GM23248 (cell line): ENCODE measurements around the gene LRRC8E. TPM values are rescaled to one million over a fixed set of nuclear protein-coding genes. Genes with fewer than 3 reads are reported as not detected.

ENCODE experiments used
- DNase-seq: peaks from one replicate; pipeline ENCODE4 v3.0.0-alpha.2; 2015
- H2AFZ ChIP-seq: fragments of 200-600 bp; sonication (generic); 2 replicates; pipeline ENCODE4 v1.6.1; 2016; ENCODE audit warnings: antibody characterized with exemption
- H3F3A ChIP-seq: fragments of 200-600 bp; sonication (generic); 2 replicates; pipeline ENCODE4 v1.6.1; 2016; ENCODE audit warnings: mild to moderate bottlenecking, antibody characterized with exemption, mixed run types; ENCODE audit not compliant: insufficient read depth
- H3K27ac ChIP-seq: fragments of 200-600 bp; sonication (generic); 2 replicates; pipeline ENCODE4 v1.5.1; 2016; ENCODE audit warnings: mild to moderate bottlenecking
- H3K27me3 ChIP-seq: fragments of 200-600 bp; sonication (generic); replicated peaks from 2 replicates; pipeline ENCODE4 v1.6.1; 2016; ENCODE audit warnings: mild to moderate bottlenecking; ENCODE audit not compliant: insufficient read depth
- H3K36me3 ChIP-seq: fragments of 200-600 bp; sonication (generic); 2 replicates; pipeline ENCODE4 v1.6.1; 2016; ENCODE audit warnings: low read depth, mild to moderate bottlenecking
- H3K4me1 ChIP-seq: fragments of 200-600 bp; sonication (generic); 2 replicates; pipeline ENCODE4 v1.6.1; 2016; ENCODE audit warnings: mild to moderate bottlenecking; ENCODE audit not compliant: insufficient read depth
- H3K4me2 ChIP-seq: fragments of 200-600 bp; sonication (generic); one replicate; pipeline ENCODE4 v1.6.1; 2016; ENCODE audit warnings: mild to moderate bottlenecking; ENCODE audit not compliant: unreplicated experiment
- H3K4me3 ChIP-seq: fragments of 200-600 bp; sonication (generic); 2 replicates; pipeline ENCODE4 v1.5.1; 2016; ENCODE audit warnings: mild to moderate bottlenecking
- H3K79me2 ChIP-seq: fragments of 200-600 bp; sonication (generic); 2 replicates; pipeline ENCODE4 v1.6.1; 2016; ENCODE audit warnings: mild to moderate bottlenecking; ENCODE audit not compliant: insufficient read depth
- H3K9ac ChIP-seq: fragments of 200-600 bp; sonication (generic); 2 replicates; pipeline ENCODE4 v1.6.1; 2016; ENCODE audit warnings: mild to moderate bottlenecking
- H3K9me2 ChIP-seq: fragments of 200-600 bp; sonication (generic); 2 replicates; pipeline ENCODE4 v1.6.1; 2016; ENCODE audit warnings: mixed run types, mild to moderate bottlenecking, moderate library complexity; ENCODE audit not compliant: insufficient read depth
- H3K9me3 ChIP-seq: fragments of 200-600 bp; sonication (generic); one replicate; pipeline ENCODE4 v1.6.1; 2017; ENCODE audit warnings: low read depth
- H4K20me1 ChIP-seq: fragments of 200-600 bp; sonication (generic); 2 replicates; pipeline ENCODE4 v1.6.0; 2016; ENCODE audit not compliant: insufficient read depth
- EZH2 ChIP-seq: fragments of 200-600 bp; sonication (generic); IDR thresholded peaks from 2 replicates; pipeline ENCODE4 v1.6.1; 2018; ENCODE audit warnings: antibody characterized with exemption, mild to moderate bottlenecking; ENCODE audit not compliant: insufficient read depth, poor library complexity, severe bottlenecking
- EZH2phosphoT487 ChIP-seq: fragments of 200-600 bp; sonication (generic); IDR thresholded peaks from 2 replicates; pipeline ENCODE4 v1.6.1; 2018; ENCODE audit warnings: antibody characterized with exemption, moderate library complexity, mild to moderate bottlenecking, low read depth; ENCODE audit not compliant: insufficient read depth
- WGBS, 2 experiments: methylation state at CpG; one replicate each; pipeline ENCODE4 v1.1.6; 2015 to 2017; ENCODE audit warnings: low lambda C conversion rate in 2 of 2, low coverage in 1 of 2; ENCODE audit errors: missing lambda C conversion rate in 2 of 2; 5-methylcytosine and 5-hydroxymethylcytosine counted together
- in situ Hi-C: fragments of 300-500 bp; cut with MboI; formaldehyde crosslinking; loops from 2 replicates; pipeline ENCODE4 v1.15.0; 2020
- polyA plus RNA-seq: library from polyadenylated mRNA; unstranded; fragments of >200 nt; fragmentation: Nextera tagmentation; extraction: Ambion mirVana; gene quantifications from 2 replicates; pipeline ENCODE4 v1.2.1, GENCODE V29; 2016
- total RNA-seq: library from RNA; depleted of rRNA; stranded (reverse); fragments of >200 nt; shearing (Covaris generic); gene quantifications from 2 replicates; pipeline ENCODE4 v1.2.3, GENCODE V29; 2014

The LRRC8E gene
- total and polyA plus RNA-seq, 2 experiments from 2014 or later, result 3.6 to 3.7 TPM

- H3K36me3 ChIP-seq, result peaks cover 24% of the 10 kb centered on the region; the same call in 1 of the 2 replicates
- H3K9me2 ChIP-seq, result no peaks in the 10 kb centered on the region
- no peaks in the 10 kb centered on the region for H3K27me3 ChIP-seq
- in situ Hi-C loops, result no loop called here
- no peaks in the 10 kb centered on the region for H3K9me3 ChIP-seq
- no peak overlapping the region for H3K9ac ChIP-seq
- H3K27ac ChIP-seq, result peak overlapping the region; percentile 99; the same call in 1 of the 2 replicates
- no peaks in the 10 kb centered on the region for H4K20me1 ChIP-seq
- TF ChIP-seq EZH2phosphoT487 (no peak), EZH2 (no peak)
- H3F3A ChIP-seq, result peaks cover 27% of the 10 kb centered on the region
- no peak overlapping the region for H2AFZ ChIP-seq
- peaks cover 26% of the 10 kb centered on the region for H3K4me1 ChIP-seq
- no peak for DNase-seq
- H3K4me3 ChIP-seq, result no peak overlapping the region
- H3K79me2 ChIP-seq, result 0 out of 2 replicates have a peak, but pooled peaks cover 3% of the 10 kb centered on the region
- WGBS, 2 experiments, result 86 to 94% methylated on average over 7 of the region's 7 CpGs
- no peak overlapping the region for H3K4me2 ChIP-seq
Measured at GRCh38 chr19:7930765-7931164, 42.5 kb downstream of the LRRC8E start.

- Histone ChIP-seq H3K4me3 (no peak overlapping the region), H2AFZ (no peak overlapping the region), H3K9me2 (no peaks in the 10 kb centered on the region), H3K36me3 (peaks cover 31% of the 10 kb centered on the region; the same call in 1 of the 2 replicates), H3K4me1 (peaks cover 22% of the 10 kb centered on the region), H4K20me1 (no peaks in the 10 kb centered on the region), H3F3A (peaks cover 27% of the 10 kb centered on the region), H3K9ac (no peak overlapping the region), H3K9me3 (no peaks in the 10 kb centered on the region), H3K79me2 (0 out of 2 replicates have a peak, but pooled peaks cover 9% of the 10 kb centered on the region), H3K27ac (no peak overlapping the region), H3K4me2 (no peak overlapping the region), H3K27me3 (no peaks in the 10 kb centered on the region)
- in situ Hi-C loops, result no loop called here
- no peak for TF ChIP-seq EZH2phosphoT487
- TF ChIP-seq EZH2, result no peak
- WGBS, 2 experiments, result 92 to 93% methylated on average over 27 to 34 of the region's 36 CpGs
- DNase-seq, result no peak
Measured at GRCh38 chr19:7931221-7932061, 43.1 kb downstream of the LRRC8E start.

GRCh38 chr19:7932276-7932929 is 44.1 kb downstream of the LRRC8E start:
- H4K20me1 ChIP-seq, result no peaks in the 10 kb centered on the region
- no peak overlapping the region for H3K4me2 ChIP-seq
- H3K4me1 ChIP-seq, result peaks cover 21% of the 10 kb centered on the region
- H2AFZ ChIP-seq, result no peak overlapping the region
- 93 to 94% methylated on average over 26 to 32 of the region's 32 CpGs for WGBS, 2 experiments
- H3K27ac ChIP-seq, result no peak overlapping the region
- peaks cover 27% of the 10 kb centered on the region for H3F3A ChIP-seq
- no peak overlapping the region for H3K4me3 ChIP-seq
- no peaks in the 10 kb centered on the region for H3K9me3 ChIP-seq
- H3K79me2 ChIP-seq, result 0 out of 2 replicates have a peak, but pooled peaks cover 14% of the 10 kb centered on the region
- DNase-seq, result no peak
- no peaks in the 10 kb centered on the region for H3K9me2 ChIP-seq
- TF ChIP-seq EZH2phosphoT487 (no peak), EZH2 (no peak)
- no peak overlapping the region for H3K9ac ChIP-seq
- in situ Hi-C loops, result no loop called here
- H3K27me3 ChIP-seq, result no peaks in the 10 kb centered on the region
- peaks cover 36% of the 10 kb centered on the region; the same call in 1 of the 2 replicates for H3K36me3 ChIP-seq

GRCh38 chr19:7932930-7933300 is 44.6 kb downstream of the LRRC8E start:
- TF ChIP-seq EZH2phosphoT487, result no peak
- TF ChIP-seq EZH2, result no peak
- no peaks in the 10 kb centered on the region for H3K27me3 ChIP-seq
- H3F3A ChIP-seq, result peaks cover 27% of the 10 kb centered on the region
- DNase-seq, result no peak
- H3K9me3 ChIP-seq, result no peaks in the 10 kb centered on the region
- H3K27ac ChIP-seq, result no peak overlapping the region
- H3K4me2 ChIP-seq, result no peak overlapping the region
- peaks cover 19% of the 10 kb centered on the region for H3K4me1 ChIP-seq
- no peaks in the 10 kb centered on the region for H3K9me2 ChIP-seq
- H4K20me1 ChIP-seq, result no peaks in the 10 kb centered on the region
- WGBS, 2 experiments, result 94% methylated on average over 10 of the region's 10 CpGs
- in situ Hi-C loops, result no loop called here
- no peak overlapping the region for H3K9ac ChIP-seq
- peaks cover 40% of the 10 kb centered on the region; the same call in 1 of the 2 replicates for H3K36me3 ChIP-seq
- no peak overlapping the region for H3K4me3 ChIP-seq
- H3K79me2 ChIP-seq, result 0 out of 2 replicates have a peak, but pooled peaks cover 19% of the 10 kb centered on the region
- H2AFZ ChIP-seq, result no peak overlapping the region
